HepG2 (cell line): ENCODE data around the gene E2F1. TPM values are rescaled to one million over a fixed set of nuclear protein-coding genes. Genes with fewer than 3 reads are reported as not detected.

Source experiments
- FOXM1 ChIP-seq: sonication (generic); formaldehyde crosslinking; IDR thresholded peaks from 2 replicates; pipeline ENCODE4 v1.5.0; 2020; ENCODE audit warnings: missing genetic modification reagents
- HOXA7 ChIP-seq: sonication (generic); formaldehyde crosslinking; IDR thresholded peaks from 2 replicates; pipeline ENCODE4 v1.8.1; 2022; ENCODE audit warnings: mild to moderate bottlenecking, missing genetic modification reagents, moderate library complexity
- HOXD1 ChIP-seq: sonication (generic); formaldehyde crosslinking; IDR thresholded peaks from 2 replicates; pipeline ENCODE4 v1.5.0; 2020; ENCODE audit warnings: missing genetic modification reagents
- NCOA1 ChIP-seq: sonication (generic); formaldehyde crosslinking; IDR thresholded peaks from 2 replicates; pipeline ENCODE4 v1.9.0; 2021; ENCODE audit warnings: missing genetic modification reagents
- SMAD1 ChIP-seq: sonication (generic); formaldehyde crosslinking; IDR thresholded peaks from 2 replicates; pipeline ENCODE4 v1.4.0; 2020; ENCODE audit warnings: missing genetic modification reagents, low read depth, mild to moderate bottlenecking, borderline replicate concordance
- SNAPC2 ChIP-seq: sonication (generic); formaldehyde crosslinking; IDR thresholded peaks from 2 replicates; pipeline ENCODE4 v1.8.1; 2022; ENCODE audit warnings: mild to moderate bottlenecking, missing genetic modification reagents
- TGIF2 ChIP-seq: IDR thresholded peaks from 2 replicates; pipeline ENCODE4 v1.6.1; 2016; ENCODE audit warnings: control low read depth, missing compliant biosample characterization
- YEATS4 ChIP-seq: sonication (generic); formaldehyde crosslinking; IDR thresholded peaks from 2 replicates; pipeline ENCODE4 v1.4.0; 2020; ENCODE audit warnings: missing genetic modification reagents, borderline replicate concordance
- ZBTB42 ChIP-seq: sonication (generic); formaldehyde crosslinking; IDR thresholded peaks from 2 replicates; pipeline ENCODE4 v1.5.0; 2020; ENCODE audit warnings: mild to moderate bottlenecking, missing genetic modification reagents
- ZC3H13 ChIP-seq: sonication (generic); formaldehyde crosslinking; IDR thresholded peaks from 2 replicates; pipeline ENCODE4 v1.8.1; 2023; ENCODE audit warnings: mild to moderate bottlenecking, missing genetic modification reagents, moderate library complexity
- ZNF143 ChIP-seq: sonication (generic); formaldehyde crosslinking; IDR thresholded peaks from 2 replicates; pipeline ENCODE4 v1.4.0; 2020; ENCODE audit warnings: missing genetic modification reagents
- ZNF44 ChIP-seq: sonication (generic); formaldehyde crosslinking; IDR thresholded peaks from 2 replicates; pipeline ENCODE4 v1.5.1; 2020; ENCODE audit warnings: mild to moderate bottlenecking, missing genetic modification reagents
- ZNF510 ChIP-seq: sonication (generic); formaldehyde crosslinking; IDR thresholded peaks from 2 replicates; pipeline ENCODE4 v1.4.0; 2020; ENCODE audit warnings: low read depth, mild to moderate bottlenecking, missing genetic modification reagents
- ZNF879 ChIP-seq: sonication (generic); formaldehyde crosslinking; IDR thresholded peaks from 2 replicates; pipeline ENCODE4 v1.8.1; 2023; ENCODE audit warnings: missing genetic modification reagents
- ZNF883 ChIP-seq: sonication (generic); formaldehyde crosslinking; IDR thresholded peaks from 2 replicates; pipeline ENCODE4 v1.5.1; 2020; ENCODE audit warnings: mild to moderate bottlenecking, missing genetic modification reagents; ENCODE audit errors: not compliant biosample characterization
- polyA plus RNA-seq, 8 experiments: library from polyadenylated mRNA; depleted of rRNA in 3 of 8; stranded (reverse) in 7 of 8; unstranded in 1 of 8; fragments of >200 nt; fragmentation: Illumina TruSeq in 4 of 8; extraction: Trizol in 4 of 8; gene quantifications; 2 replicates each; pipeline versions ENCODE4 v1.2.1 to v1.2.3, GENCODE V29; 2011 to 2016; ENCODE audit warnings: low read depth in 4 of 8, missing spikeins in 1 of 8, mixed read lengths in 1 of 8; ENCODE audit not compliant: insufficient read depth in 1 of 8
- total RNA-seq, 5 experiments: library from RNA; depleted of rRNA; stranded (reverse); fragments of >200 nt; fragmentation: Illumina TruSeq; extraction: Trizol; gene quantifications; 2 replicates each; pipeline ENCODE4 v1.2.3, GENCODE V29; 2016; ENCODE audit warnings: low read depth in 1 of 5
- TF ChIP-seq, protein P1 (sequence below): sonication (generic); formaldehyde crosslinking; conservative IDR thresholded peaks from 2 replicates; pipeline ENCODE4 v1.4.0; 2020; ENCODE audit warnings: missing genetic modification reagents
- TF ChIP-seq, protein P2 (sequence below): sonication (generic); formaldehyde crosslinking; IDR thresholded peaks from 2 replicates; pipeline ENCODE4 v1.4.0; 2020; ENCODE audit warnings: missing genetic modification reagents; ENCODE audit errors: not compliant biosample characterization
- TF ChIP-seq, protein P3 (sequence below): IDR thresholded peaks from 2 replicates; pipeline ENCODE4 v1.6.1; 2016; ENCODE audit warnings: low read depth, borderline replicate concordance
- TF ChIP-seq, protein P4 (sequence below): IDR thresholded peaks from 2 replicates; pipeline ENCODE4 v1.6.1; 2016; ENCODE audit warnings: missing compliant biosample characterization, missing genetic modification reagents, borderline replicate concordance
- TF ChIP-seq, protein P5 (sequence below): sonication (generic); formaldehyde crosslinking; IDR thresholded peaks from 2 replicates; pipeline ENCODE4 v1.5.0; 2020; ENCODE audit warnings: missing genetic modification reagents
- TF ChIP-seq, protein P6 (sequence below): sonication (generic); formaldehyde crosslinking; IDR thresholded peaks from 2 replicates; pipeline ENCODE4 v1.9.0; 2022; ENCODE audit warnings: missing genetic modification reagents, mild to moderate bottlenecking, borderline replicate concordance

Gene E2F1
- total and polyA plus RNA-seq, 2 of the 13 experiments (the other 11 are each of a cell fraction or from before 2014, with no cell fraction given), result 25.5 to 39.4 TPM

DNA sequence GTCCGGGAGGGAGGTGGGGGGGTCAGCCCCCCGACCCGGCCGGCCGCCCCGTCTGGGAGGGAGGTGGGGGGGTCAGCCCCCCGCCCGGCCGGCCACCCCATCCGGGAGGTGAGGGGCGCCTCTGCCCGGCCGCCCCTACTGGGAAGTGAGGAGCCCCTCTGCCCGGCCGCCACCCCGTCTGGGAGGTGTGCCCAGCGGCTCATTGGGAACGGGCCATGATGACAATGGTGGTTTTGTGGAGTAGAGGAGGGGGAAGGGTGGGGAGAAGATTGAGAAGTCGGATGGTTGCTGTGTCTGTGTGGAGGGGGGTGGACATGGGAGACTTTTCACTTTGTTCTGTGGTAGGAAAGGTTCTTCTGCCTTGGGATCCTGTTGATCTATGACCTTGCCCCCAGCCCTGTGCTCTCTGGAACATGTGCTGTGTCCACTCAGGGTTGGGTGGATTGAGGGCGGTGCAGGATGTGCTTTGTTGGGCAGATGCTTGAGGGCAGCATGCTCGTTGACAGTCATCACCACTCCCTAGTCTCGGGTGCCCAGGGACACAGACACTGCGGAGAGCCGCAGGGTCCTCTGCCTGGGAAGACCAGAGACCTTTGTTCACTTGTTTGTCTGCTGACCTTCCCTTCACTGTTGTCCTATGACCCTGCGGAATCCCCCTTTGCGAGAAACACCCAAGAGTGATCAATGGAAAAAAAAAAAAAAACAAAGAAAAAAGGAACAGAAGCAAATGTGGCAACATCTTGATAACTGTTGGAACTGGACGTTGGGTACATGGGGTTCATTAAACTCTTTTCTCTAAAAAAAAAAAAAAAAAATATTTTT lies 15.7 kb upstream of the E2F1 start (continued):
- TF ChIP-seq SNAPC2 (CRISPR knock-in tag) (peak; percentile 91), YEATS4 (peak; percentile 83; the same call in 1 of the 2 replicates), ZC3H13 (CRISPR knock-in tag) (peak; percentile 83; the same call in 1 of the 2 replicates), SMAD1 (CRISPR knock-in tag) (peak; percentile 82; the same call in 1 of the 2 replicates), TGIF2 (CRISPR knock-in tag) (peak; percentile 87), ZNF879 (CRISPR knock-in tag) (no peak), HOXA7 (CRISPR knock-in tag) (no peak), HOXD1 (CRISPR knock-in tag) (peak; percentile 66; the same call in 1 of the 2 replicates), FOXM1 (CRISPR knock-in tag) (no peak), ZNF510 (CRISPR knock-in tag) (no peak), ZNF883 (CRISPR knock-in tag) (no peak), ZNF143 (CRISPR knock-in tag) (peak; percentile 31; the same call in 1 of the 2 replicates), ZBTB42 (CRISPR knock-in tag) (no peak), NCOA1 (CRISPR knock-in tag) (peak; percentile 85), ZNF44 (peak; percentile 92; the same call in 1 of the 2 replicates)
- TF ChIP-seq, protein P1, sequence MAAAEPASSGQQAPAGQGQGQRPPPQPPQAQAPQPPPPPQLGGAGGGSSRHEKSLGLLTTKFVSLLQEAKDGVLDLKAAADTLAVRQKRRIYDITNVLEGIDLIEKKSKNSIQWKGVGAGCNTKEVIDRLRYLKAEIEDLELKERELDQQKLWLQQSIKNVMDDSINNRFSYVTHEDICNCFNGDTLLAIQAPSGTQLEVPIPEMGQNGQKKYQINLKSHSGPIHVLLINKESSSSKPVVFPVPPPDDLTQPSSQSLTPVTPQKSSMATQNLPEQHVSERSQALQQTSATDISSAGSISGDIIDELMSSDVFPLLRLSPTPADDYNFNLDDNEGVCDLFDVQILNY (CRISPR knock-in tag), result no peak
- TF ChIP-seq, protein P2, sequence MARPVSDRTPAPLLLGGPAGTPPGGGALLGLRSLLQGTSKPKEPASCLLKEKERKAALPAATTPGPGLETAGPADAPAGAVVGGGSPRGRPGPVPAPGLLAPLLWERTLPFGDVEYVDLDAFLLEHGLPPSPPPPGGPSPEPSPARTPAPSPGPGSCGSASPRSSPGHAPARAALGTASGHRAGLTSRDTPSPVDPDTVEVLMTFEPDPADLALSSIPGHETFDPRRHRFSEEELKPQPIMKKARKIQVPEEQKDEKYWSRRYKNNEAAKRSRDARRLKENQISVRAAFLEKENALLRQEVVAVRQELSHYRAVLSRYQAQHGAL (CRISPR knock-in tag), result no peak
- TF ChIP-seq, protein P3, sequence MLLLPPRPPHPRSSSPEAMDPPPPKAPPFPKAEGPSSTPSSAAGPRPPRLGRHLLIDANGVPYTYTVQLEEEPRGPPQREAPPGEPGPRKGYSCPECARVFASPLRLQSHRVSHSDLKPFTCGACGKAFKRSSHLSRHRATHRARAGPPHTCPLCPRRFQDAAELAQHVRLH, result peak; percentile 61; the same call in 1 of the 2 replicates
- TF ChIP-seq, protein P4, sequence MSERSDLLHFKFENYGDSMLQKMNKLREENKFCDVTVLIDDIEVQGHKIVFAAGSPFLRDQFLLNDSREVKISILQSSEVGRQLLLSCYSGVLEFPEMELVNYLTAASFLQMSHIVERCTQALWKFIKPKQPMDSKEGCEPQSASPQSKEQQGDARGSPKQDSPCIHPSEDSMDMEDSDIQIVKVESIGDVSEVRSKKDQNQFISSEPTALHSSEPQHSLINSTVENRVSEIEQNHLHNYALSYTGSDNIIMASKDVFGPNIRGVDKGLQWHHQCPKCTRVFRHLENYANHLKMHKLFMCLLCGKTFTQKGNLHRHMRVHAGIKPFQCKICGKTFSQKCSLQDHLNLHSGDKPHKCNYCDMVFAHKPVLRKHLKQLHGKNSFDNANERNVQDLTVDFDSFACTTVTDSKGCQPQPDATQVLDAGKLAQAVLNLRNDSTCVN (CRISPR knock-in tag), result peak; percentile 64; the same call in 1 of the 2 replicates
- TF ChIP-seq, protein P5, sequence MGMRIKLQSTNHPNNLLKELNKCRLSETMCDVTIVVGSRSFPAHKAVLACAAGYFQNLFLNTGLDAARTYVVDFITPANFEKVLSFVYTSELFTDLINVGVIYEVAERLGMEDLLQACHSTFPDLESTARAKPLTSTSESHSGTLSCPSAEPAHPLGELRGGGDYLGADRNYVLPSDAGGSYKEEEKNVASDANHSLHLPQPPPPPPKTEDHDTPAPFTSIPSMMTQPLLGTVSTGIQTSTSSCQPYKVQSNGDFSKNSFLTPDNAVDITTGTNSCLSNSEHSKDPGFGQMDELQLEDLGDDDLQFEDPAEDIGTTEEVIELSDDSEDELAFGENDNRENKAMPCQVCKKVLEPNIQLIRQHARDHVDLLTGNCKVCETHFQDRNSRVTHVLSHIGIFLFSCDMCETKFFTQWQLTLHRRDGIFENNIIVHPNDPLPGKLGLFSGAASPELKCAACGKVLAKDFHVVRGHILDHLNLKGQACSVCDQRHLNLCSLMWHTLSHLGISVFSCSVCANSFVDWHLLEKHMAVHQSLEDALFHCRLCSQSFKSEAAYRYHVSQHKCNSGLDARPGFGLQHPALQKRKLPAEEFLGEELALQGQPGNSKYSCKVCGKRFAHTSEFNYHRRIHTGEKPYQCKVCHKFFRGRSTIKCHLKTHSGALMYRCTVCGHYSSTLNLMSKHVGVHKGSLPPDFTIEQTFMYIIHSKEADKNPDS (CRISPR knock-in tag), result peak; percentile 81; the same call in 1 of the 2 replicates
- TF ChIP-seq, protein P6, sequence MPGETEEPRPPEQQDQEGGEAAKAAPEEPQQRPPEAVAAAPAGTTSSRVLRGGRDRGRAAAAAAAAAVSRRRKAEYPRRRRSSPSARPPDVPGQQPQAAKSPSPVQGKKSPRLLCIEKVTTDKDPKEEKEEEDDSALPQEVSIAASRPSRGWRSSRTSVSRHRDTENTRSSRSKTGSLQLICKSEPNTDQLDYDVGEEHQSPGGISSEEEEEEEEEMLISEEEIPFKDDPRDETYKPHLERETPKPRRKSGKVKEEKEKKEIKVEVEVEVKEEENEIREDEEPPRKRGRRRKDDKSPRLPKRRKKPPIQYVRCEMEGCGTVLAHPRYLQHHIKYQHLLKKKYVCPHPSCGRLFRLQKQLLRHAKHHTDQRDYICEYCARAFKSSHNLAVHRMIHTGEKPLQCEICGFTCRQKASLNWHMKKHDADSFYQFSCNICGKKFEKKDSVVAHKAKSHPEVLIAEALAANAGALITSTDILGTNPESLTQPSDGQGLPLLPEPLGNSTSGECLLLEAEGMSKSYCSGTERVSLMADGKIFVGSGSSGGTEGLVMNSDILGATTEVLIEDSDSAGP (CRISPR knock-in tag), result peak; percentile 67
